GM12865 (cell line): ENCODE data around the gene ZNF367.

Source experiments
- DNase-seq: peaks from one replicate; pipeline ENCODE4 v3.0.0; 2010; ENCODE audit warnings: low read depth
- H3K4me3 ChIP-seq: 2 replicates; pipeline ENCODE4 v1.5.1; 2011; ENCODE audit warnings: mild to moderate bottlenecking, low read depth, low read length, control low read depth
- CTCF ChIP-seq: IDR thresholded peaks from 2 replicates; pipeline ENCODE4 v1.5.1; 2011; ENCODE audit warnings: low read length, control low read depth, low read depth, inconsistent platforms; ENCODE audit not compliant: insufficient read depth; ENCODE audit errors: missing control alignments

The ZNF367 gene

GRCh38 chr9:96460470-96460869 lies 42.3 kb upstream of the ZNF367 start:
- no peak for TF ChIP-seq CTCF
- H3K4me3 ChIP-seq: no peak overlapping the region
- no peak for DNase-seq

DNA sequence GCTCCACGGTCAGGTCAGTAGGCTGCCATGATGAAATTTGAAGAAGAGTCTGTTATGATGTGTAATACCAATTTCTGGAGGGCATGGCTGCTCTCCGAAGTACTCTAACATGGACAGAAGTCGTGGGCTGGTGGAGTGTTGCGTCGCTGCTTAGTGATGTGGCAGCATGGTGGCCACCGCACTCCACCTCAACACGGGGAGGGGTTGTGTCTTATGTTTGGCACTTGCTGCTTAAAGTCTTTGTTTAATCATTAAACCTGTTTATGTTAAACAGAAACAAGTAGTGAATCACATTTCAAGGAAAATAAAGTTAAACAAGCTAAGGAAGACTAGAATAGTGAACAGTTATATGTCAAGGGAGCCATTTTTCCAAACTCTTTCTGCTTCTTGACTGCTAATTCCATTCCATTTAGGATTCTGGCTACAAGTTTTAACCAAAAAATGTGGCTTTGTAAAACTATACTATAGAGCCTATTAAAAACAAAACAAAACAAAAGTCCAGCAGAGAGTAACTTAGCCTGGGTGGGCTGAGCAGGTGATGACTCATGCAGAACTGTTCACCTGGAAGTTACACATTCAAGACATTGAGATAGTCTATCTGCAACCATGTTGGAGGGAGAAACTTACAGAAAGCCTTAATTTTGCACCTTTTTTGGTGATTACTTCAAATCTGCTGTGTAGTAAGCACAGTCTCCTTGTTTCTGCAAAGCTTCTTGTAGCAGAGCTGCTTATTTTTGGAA lies 41.3 kb upstream of the ZNF367 start:
- no peak for TF ChIP-seq CTCF
- no peak overlapping the region for H3K4me3 ChIP-seq
- no peak for DNase-seq

- no peak overlapping the region for H3K4me3 ChIP-seq
- TF ChIP-seq CTCF: no peak
- no peak for DNase-seq
Measured at GRCh38 chr9:96458226-96458625, 40.1 kb upstream of the ZNF367 start.

DNA sequence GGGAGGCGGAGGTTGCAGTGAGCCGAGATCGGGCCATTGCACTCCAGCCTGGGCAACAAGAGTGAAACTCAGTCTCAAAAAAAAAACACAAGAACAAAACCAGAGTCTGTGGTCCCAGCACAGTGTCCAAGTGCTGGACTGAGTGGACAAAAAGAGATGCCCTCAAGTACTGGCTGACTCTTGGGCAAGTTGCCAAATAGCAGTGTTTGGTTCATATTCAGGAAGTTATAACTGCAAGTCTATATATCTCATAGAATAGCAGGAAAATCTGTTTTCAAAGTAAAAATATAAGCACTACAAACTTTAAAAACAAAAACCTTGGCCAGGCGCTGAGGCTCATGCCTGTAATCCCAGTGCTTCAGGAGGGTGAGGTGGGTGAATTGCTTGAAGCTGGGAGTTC lies 39.1 kb upstream of the ZNF367 start:
- no peak for DNase-seq
- no peak overlapping the region for H3K4me3 ChIP-seq
- TF ChIP-seq CTCF: no peak

- peak; percentile 16 for TF ChIP-seq CTCF
- H3K4me3 ChIP-seq: no peak overlapping the region
- peak; percentile 12 for DNase-seq
Measured at GRCh38 chr9:96453625-96454024, 35.5 kb upstream of the ZNF367 start.

- TF ChIP-seq CTCF: no peak
- peak overlapping the region; percentile 49 for H3K4me3 ChIP-seq
- peak; percentile 13 for DNase-seq
Measured at GRCh38 chr9:96450613-96451528, 32.7 kb upstream of the ZNF367 start.
